Spleen (tissue), 11 donors: ENCODE measurements around the gene NCSTN. TPM values are rescaled to one million over a fixed set of nuclear protein-coding genes. Genes with fewer than 3 reads are reported as not detected.

Source experiments
- DNase-seq: peaks from one replicate; pipeline ENCODE4 v3.0.0-alpha.2; 2020
- H3K27ac ChIP-seq, 8 donors: fragments of 200-600 bp; sonication (generic) in 7 of 8; 1 replicate in 4 of 8; 2 replicates in 4 of 8; pipeline versions ENCODE4 v1.5.0 to v1.8.0; 2016 to 2021; ENCODE audit warnings: inconsistent platforms in 4 of 8, mild to moderate bottlenecking in 4 of 8, moderate library complexity in 1 of 8
- H3K27me3 ChIP-seq, 7 donors: fragments of 200-600 bp; sonication (generic) in 6 of 7; replicated peaks in 1 of 7; 1 replicate in 4 of 7; 2 replicates in 3 of 7; pipeline versions ENCODE4 v1.5.0 to v1.8.0; 2016 to 2021; ENCODE audit warnings: inconsistent platforms in 3 of 7, mild to moderate bottlenecking in 1 of 7
- H3K36me3 ChIP-seq, 6 donors: fragments of 200-600 bp; sonication (generic) in 5 of 6; 1 replicate in 4 of 6; 2 replicates in 2 of 6; pipeline versions ENCODE4 v1.5.0 to v1.8.0; 2016 to 2021; ENCODE audit warnings: inconsistent platforms in 2 of 6
- H3K4me1 ChIP-seq, 6 donors: fragments of 200-600 bp; sonication (generic) in 5 of 6; 1 replicate in 3 of 6; 2 replicates in 3 of 6; pipeline versions ENCODE4 v1.5.0 to v1.8.0; 2016 to 2021; ENCODE audit warnings: inconsistent platforms in 3 of 6
- H3K4me3 ChIP-seq, 8 donors: fragments of 200-600 bp; sonication (generic) in 7 of 8; 1 replicate in 4 of 8; 2 replicates in 4 of 8; pipeline versions ENCODE4 v1.5.0 to v1.8.0; 2016 to 2021; ENCODE audit warnings: inconsistent platforms in 4 of 8, mild to moderate bottlenecking in 4 of 8, moderate library complexity in 2 of 8
- H3K9me3 ChIP-seq, 8 donors: fragments of 200-600 bp; sonication (generic) in 7 of 8; 1 replicate in 4 of 8; 2 replicates in 4 of 8; pipeline versions ENCODE4 v1.5.0 to v1.8.0; 2016 to 2021; ENCODE audit warnings: inconsistent platforms in 4 of 8
- CTCF ChIP-seq, 11 experiments: fragments of 200-600 bp in 7 of 11; fragments of 450-650 bp in 4 of 11; sonication (generic) in 4 of 11; IDR thresholded peaks in 8 of 11; conservative IDR thresholded peaks in 3 of 11; 1 replicate in 7 of 11; 2 replicates in 4 of 11; pipeline versions ENCODE4 v1.4.0 to v1.8.0; 2016 to 2021; ENCODE audit warnings: antibody characterized with exemption in 11 of 11, inconsistent platforms in 4 of 11, mild to moderate bottlenecking in 1 of 11
- POLR2A ChIP-seq, 3 donors: fragments of 450-650 bp; IDR thresholded peaks; one replicate each; pipeline ENCODE4 v1.5.1; 2017; ENCODE audit warnings: antibody characterized with exemption in 3 of 3, mild to moderate bottlenecking in 1 of 3
- POLR2AphosphoS5 ChIP-seq, 3 donors: sonication (generic); formaldehyde crosslinking; IDR thresholded peaks; one replicate each; pipeline ENCODE4 v1.5.1; 2017; ENCODE audit warnings: antibody characterized with exemption in 3 of 3
- WGBS, 5 donors: extraction: QIAGEN DNeasy Blood & Tissue Kit in 3 of 5; methylation state at CpG; one replicate each; pipeline versions ENCODE4 v1.1.5 to v1.1.7; 2013 to 2018; 5-methylcytosine and 5-hydroxymethylcytosine counted together
- intact Hi-C: fragments of 100-400 bp; cut with DNase I; formaldehyde crosslinking; loops from one replicate; pipeline ENCODE4 v1.15.0; 2023; ENCODE audit warnings: low total_unique reads
- polyA plus RNA-seq, 3 donors: library from polyadenylated mRNA; stranded (reverse); fragments of 200-250 nt; gene quantifications; one replicate each; pipeline ENCODE4 v1.2.1, GENCODE V29; 2013
- total RNA-seq, 7 donors: library from RNA; depleted of rRNA in 3 of 7; stranded (reverse); fragments of >200 nt in 3 of 7; fragmentation: NEBNext Ultra II Directional in 4 of 7; extraction: Animal tissue kit (Norgen Biotek cat#: 25700) in 4 of 7; gene quantifications; one replicate each; pipeline versions ENCODE4 v1.1.0 to v1.2.1, GENCODE V29; 2016 to 2021
- donor health status: healthy with polysubstance abuse.
- donor health status: DM: no; HTN: no; CAD: no; lungs with moderate emphysema.
- donor health status: DM: no; HTN: no; CAD: no.
- donor health status: Bipolar disorder and iron deficiency.
- donor health status: healthy.
- donor health status: DM: no; HTN: no; CAD: no.
- donor health status: DM: yes; HTN: yes; CAD: no.

NCSTN gene
- total and polyA plus RNA-seq, 10 donors: 36.2 to 109 (median 88.4) TPM

GRCh38 chr1:160404094-160404493 is 60.9 kb downstream of the NCSTN start:
- no peak overlapping the region for H3K27ac ChIP-seq
- 83 to 97% (median 93%) methylated on average over 3 of the region's 3 CpGs for WGBS, 5 donors

GRCh38 chr1:160405331-160405877 is 62.2 kb downstream of the NCSTN start:
- no peak for DNase-seq
- Histone ChIP-seq H3K4me1 (peaks cover 0 to 21% (median 15%) of the 10 kb centered on the region in 6 donors), H3K27me3 (peaks cover 0 to 18% (median 8%) of the 10 kb centered on the region in 7 donors), H3K9me3 (no peaks in the 10 kb centered on the region), H3K27ac (no peak overlapping the region), H3K4me3 (no peak overlapping the region), H3K36me3 (no peaks in the 10 kb centered on the region)
- intact Hi-C loops: no loop called here
- TF ChIP-seq CTCF (IDR thresholded peaks at IDR 0.05 in 8 of 11, conservative IDR thresholded peaks at IDR 0.05 in 3 of 11): no peak
- TF ChIP-seq POLR2AphosphoS5 (IDR thresholded peaks at IDR 0.05): no peak
- TF ChIP-seq POLR2A (IDR thresholded peaks at IDR 0.05): no peak
- WGBS, 5 donors: 90 to 97% (median 92%) methylated on average over 2 of the region's 2 CpGs

More at GRCh38 chr1:160404094-160404493, 60.9 kb downstream of the NCSTN start:
- Histone ChIP-seq H3K27me3 (peaks cover 0 to 31% (median 14%) of the 10 kb centered on the region in 7 donors), H3K36me3 (no peaks in the 10 kb centered on the region), H3K4me1 (peaks cover 0 to 32% (median 22%) of the 10 kb centered on the region in 6 donors), H3K4me3 (no peak overlapping the region), H3K9me3 (no peaks in the 10 kb centered on the region)
- no peak for TF ChIP-seq POLR2AphosphoS5 (IDR thresholded peaks at IDR 0.05)
- no peak for TF ChIP-seq CTCF (IDR thresholded peaks at IDR 0.05 in 8 of 11, conservative IDR thresholded peaks at IDR 0.05 in 3 of 11)
- no peak for TF ChIP-seq POLR2A (IDR thresholded peaks at IDR 0.05)
- intact Hi-C loops: no loop called here
- DNase-seq: no peak

GRCh38 chr1:160406131-160406968 is 63.2 kb downstream of the NCSTN start:
- H3K9me3 ChIP-seq: no peaks in the 10 kb centered on the region
- intact Hi-C loops: no loop called here
- no peak for TF ChIP-seq CTCF (IDR thresholded peaks at IDR 0.05 in 8 of 11, conservative IDR thresholded peaks at IDR 0.05 in 3 of 11)
- no peak for TF ChIP-seq POLR2A (IDR thresholded peaks at IDR 0.05)
- no peak for TF ChIP-seq POLR2AphosphoS5 (IDR thresholded peaks at IDR 0.05)
- no peak for DNase-seq
- no peak overlapping the region for H3K4me3 ChIP-seq
- no peaks in the 10 kb centered on the region for H3K36me3 ChIP-seq
- WGBS, 5 donors: 89 to 97% (median 92%) methylated on average over 14 to 15 of the region's 15 CpGs
- H3K4me1 ChIP-seq: peaks cover 0 to 12% (median 6%) of the 10 kb centered on the region in 6 donors
- no peak overlapping the region for H3K27ac ChIP-seq
- H3K27me3 ChIP-seq: peaks cover 0 to 8% (median 0%) of the 10 kb centered on the region in 7 donors
